Measurements from ENCODE around the gene SVIP. TPM values are rescaled to one million over a fixed set of nuclear protein-coding genes. Genes with fewer than 3 reads are reported as not detected.

Gene SVIP
- total RNA-seq, 1 experiment from 2014 or later, result 1.4 TPM

DNA sequence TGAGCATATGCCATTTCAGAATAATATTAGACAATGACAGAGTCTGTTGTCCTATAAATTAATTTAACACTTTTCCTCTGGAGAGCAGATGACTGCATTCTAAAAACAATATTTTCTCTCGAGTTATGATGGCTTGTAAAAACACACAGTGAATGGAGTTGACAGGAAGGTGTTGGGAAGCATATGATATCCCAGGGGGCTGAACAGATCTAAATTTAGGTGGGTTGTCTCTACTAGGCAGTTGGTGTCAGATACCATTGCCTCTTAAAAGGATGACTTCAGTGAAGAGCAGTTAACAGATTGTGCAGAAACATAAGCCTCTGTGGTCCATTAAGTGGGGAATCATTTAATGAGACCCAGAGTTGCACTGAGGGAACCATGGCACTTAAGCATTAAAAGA, 30.7 kb downstream of the SVIP start:
- in situ Hi-C loops (cut with HindIII; ENCODE audit: low sequenced_read_pairs), result no loop called here

GRCh38 chr11:22797047-22797446, 32.6 kb downstream of the SVIP start:
- no peak for DNase-seq (ENCODE audit: low spot score)
- in situ Hi-C loops (cut with HindIII; ENCODE audit: low sequenced_read_pairs), result no loop called here

More for the DNA sequence above, 30.7 kb downstream of the SVIP start:
- no peak for DNase-seq (ENCODE audit: low spot score)

DNA sequence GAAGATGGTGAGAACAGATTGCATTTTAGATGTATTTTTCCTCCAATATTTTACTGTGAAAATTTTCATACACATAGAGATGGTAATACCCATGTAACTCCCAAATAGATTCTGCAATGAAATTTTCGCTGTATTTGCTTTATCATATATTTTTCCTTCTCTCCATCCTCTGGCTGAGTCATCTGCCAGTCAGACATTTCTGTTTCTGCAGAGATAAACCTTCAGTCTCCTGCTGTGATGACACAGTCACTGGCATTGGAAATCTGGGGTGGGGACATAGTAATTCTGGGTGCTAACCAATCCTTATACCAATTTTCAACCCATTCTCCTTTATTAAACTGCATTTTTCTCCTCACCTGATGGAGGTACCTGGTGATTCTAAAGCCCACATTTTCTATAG, 33.7 kb downstream of the SVIP start:
- in situ Hi-C loops (cut with HindIII; ENCODE audit: low sequenced_read_pairs), result no loop called here
- no peak for DNase-seq (ENCODE audit: low spot score)

DNA sequence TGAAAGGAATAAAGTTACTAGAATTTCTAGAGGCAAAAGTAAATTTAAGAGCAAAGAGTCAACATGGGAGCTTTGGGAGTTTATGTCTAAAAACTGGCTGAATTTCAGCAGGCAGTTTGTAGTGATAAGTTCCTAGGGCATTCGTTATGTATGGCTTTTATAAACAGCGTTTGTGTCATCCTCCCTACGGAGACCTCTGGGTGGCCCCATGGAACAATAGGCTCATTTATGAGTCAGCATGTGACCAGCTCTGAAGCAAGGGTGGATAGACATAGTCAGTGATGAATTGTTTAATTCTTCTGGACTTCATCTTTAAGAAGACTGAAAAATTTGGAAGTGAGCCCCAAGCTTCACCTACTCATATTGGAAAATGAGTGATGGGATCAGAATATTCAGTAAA, 37.1 kb downstream of the SVIP start:
- DNase-seq (ENCODE audit: low spot score), result no peak
- in situ Hi-C loops (cut with HindIII; ENCODE audit: low sequenced_read_pairs), result no loop called here

DNA sequence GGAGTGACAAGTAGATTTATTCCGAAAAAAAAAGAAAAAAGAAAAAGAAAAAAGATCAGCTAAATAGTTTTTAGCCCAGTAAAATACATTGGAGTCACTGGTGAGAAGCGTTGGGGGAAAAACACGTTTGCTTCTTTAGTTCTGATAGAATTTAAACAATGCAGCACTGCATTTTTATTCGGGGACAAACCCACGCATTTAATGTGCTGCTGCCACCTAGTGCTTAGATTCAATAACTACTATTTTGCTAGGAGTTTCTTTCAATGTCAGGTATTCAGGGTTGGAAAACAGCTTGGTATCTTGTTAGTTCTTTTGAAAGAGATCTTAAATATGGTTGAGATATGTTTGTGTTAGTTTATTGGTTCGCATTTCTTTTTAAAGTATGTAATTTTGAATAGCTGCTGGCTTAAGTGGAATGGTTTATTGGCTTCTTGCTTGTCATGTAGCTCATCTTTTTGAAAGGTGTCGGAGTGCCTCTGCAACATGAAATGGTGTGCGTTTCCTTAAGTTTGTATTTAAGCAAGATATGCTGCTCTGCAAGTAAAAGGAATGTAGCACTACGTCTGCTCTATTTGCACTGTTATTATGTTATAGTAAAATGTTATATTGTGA, 41.9 kb downstream of the SVIP start:
- in situ Hi-C loops (cut with HindIII; ENCODE audit: low sequenced_read_pairs), result no loop called here

DNA sequence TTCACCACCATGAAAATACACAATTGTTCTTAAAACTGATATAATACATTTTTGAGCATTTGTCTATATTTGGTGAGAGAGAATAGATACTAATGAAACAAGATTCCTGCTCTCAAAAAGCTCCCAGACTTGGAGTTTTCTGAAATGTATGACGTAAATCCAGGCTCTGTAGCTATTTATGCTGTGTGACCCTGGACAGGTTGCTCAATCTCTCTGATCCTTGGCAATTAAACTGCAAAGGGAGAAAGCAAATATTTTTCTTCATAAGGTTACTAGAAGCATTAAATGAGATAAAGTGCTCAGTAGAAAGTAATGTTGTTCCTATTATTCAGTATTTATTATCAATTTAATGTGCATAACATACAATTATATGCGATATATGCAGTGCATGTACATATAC, 42.5 kb downstream of the SVIP start:
- in situ Hi-C loops (cut with HindIII; ENCODE audit: low sequenced_read_pairs), result no loop called here
- DNase-seq (ENCODE audit: low spot score), result no peak

More for the DNA sequence above, 41.9 kb downstream of the SVIP start:
- DNase-seq (ENCODE audit: low spot score), result peak; percentile 51

GRCh38 chr11:22786475-22786874, 43.1 kb downstream of the SVIP start:
- no peak for DNase-seq (ENCODE audit: low spot score)
- in situ Hi-C loops (cut with HindIII; ENCODE audit: low sequenced_read_pairs), result no loop called here

DNA sequence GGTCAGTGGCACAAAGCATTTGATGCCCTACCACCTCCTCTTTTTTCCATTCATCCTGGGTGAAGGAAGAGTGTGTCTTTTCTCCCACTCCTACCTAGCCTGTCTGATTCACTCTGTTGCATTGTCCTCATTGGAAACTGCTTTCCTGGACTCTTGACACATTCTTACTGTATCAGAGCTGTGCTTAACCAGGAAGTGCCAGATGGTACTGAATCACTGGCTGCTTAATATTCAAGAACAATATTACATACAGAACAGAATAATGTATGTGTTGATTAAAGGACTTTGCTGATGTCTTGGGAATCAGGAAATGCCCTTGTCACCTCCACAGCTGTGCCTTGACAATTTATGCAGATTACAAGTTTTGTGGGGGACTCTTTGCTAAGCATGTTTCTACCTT, 44.4 kb downstream of the SVIP start:
- in situ Hi-C loops (cut with HindIII; ENCODE audit: low sequenced_read_pairs), result no loop called here
- DNase-seq (ENCODE audit: low spot score), result no peak

GRCh38 chr11:22780952-22781593, 48.5 kb downstream of the SVIP start:
- DNase-seq (ENCODE audit: low spot score), result no peak
- in situ Hi-C loops (cut with HindIII; ENCODE audit: low sequenced_read_pairs), result no loop called here

DNA sequence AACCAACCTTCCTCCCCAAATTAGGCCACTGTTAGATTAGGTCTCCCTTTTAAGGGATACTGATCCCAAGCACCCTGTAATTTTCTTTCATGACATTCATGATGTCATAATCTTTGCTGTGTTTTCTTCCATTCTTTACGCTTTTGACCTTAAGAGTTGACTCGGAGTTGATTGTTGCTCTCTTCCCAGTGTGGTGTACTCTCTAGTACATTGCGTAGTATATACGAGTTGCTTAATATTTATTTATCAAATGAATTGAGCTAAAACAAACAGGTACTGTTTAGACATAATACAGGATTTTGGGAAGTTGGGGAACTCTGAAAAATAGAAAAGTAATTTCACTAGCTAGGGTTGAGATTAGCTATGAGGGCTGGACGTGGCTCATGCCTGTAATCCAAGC, 49.8 kb downstream of the SVIP start:
- in situ Hi-C loops (cut with HindIII; ENCODE audit: low sequenced_read_pairs), result no loop called here
- no peak for DNase-seq (ENCODE audit: low spot score)

DNA sequence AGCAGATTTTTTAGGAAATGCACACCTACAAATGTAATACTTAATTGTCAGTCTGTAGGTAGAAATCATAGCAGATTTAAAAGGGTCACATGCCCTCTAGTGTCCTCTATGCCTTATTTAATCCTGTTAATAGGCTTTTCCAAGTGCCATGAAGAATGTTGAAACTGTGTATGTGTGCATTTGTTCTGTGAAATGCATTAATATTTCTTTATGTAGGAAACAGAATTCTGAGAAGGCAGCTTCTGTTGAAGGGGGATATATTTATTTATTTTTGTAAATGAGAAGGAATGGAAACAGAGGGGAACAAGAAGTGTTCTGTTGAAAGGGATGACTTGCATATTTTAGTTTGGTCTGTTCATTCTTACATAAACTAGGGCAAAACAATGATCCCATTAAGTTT, 51.0 kb downstream of the SVIP start:
- in situ Hi-C loops (cut with HindIII; ENCODE audit: low sequenced_read_pairs), result no loop called here
- DNase-seq (ENCODE audit: low spot score), result no peak

GRCh38 chr11:22775248-22775647, 54.4 kb downstream of the SVIP start:
- in situ Hi-C loops (cut with HindIII; ENCODE audit: low sequenced_read_pairs), result no loop called here
- DNase-seq (ENCODE audit: low spot score), result no peak

GRCh38 chr11:22774716-22775115, 54.9 kb downstream of the SVIP start:
- in situ Hi-C loops (cut with HindIII; ENCODE audit: low sequenced_read_pairs), result no loop called here
- DNase-seq (ENCODE audit: low spot score), result no peak

DNA sequence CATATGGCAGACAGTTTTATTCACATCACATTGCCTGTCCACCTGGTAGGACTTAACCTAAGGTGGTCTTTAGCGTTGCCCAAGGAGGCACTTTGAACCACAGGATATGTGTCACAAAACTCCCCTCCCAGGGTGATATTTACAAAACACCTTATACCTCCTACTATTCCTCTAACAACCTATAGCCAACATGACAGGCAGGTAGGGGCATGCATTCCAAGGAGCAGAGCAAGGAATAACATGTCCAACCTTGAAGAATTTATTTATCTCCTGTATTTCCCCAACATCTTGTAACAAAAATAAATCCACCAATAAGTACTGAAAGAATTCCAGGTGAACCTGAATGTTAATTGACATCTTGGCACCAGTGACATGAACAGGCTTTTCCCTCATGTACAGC, 60.5 kb downstream of the SVIP start:
- in situ Hi-C loops (cut with HindIII; ENCODE audit: low sequenced_read_pairs), result no loop called here
- no peak for DNase-seq (ENCODE audit: low spot score)

Other genes with a start within 250 kb of the SVIP start
- 16.6 and 21.1 TPM in 2 replicates for gene FANCF, start 204.0 kb downstream of the SVIP start, total RNA-seq (2014; rRNA removed; shearing (Covaris generic))
- not detected in 2 replicates for gene GAS2, start 163.2 kb downstream of the SVIP start, total RNA-seq (2014; rRNA removed; shearing (Covaris generic))
- gene CCDC179, start 30.7 kb upstream of the SVIP start, total RNA-seq (2014; rRNA removed; shearing (Covaris generic)), result not detected in 2 replicates

Measured in G401 (cell line).